Measurements from ENCODE around the gene AXIN1. TPM values are rescaled to one million over a fixed set of nuclear protein-coding genes. Genes with fewer than 3 reads are reported as not detected.

Gene AXIN1
- total RNA-seq, 1 experiment from 2014 or later = 26.9 TPM

GRCh38 chr16:301235-301634 lies 51.3 kb downstream of the AXIN1 start:
- ATAC-seq = no peak
- Histone ChIP-seq H3K27ac (ENCODE audit: low read length) (no peak overlapping the region), H3F3A (ENCODE audit: low read length, unreplicated experiment) (no peaks in the 10 kb centered on the region), H3K9me3 (ENCODE audit: low read length) (no peaks in the 10 kb centered on the region), H3K9me2 (replicated peaks; ENCODE audit: low read length) (no peaks in the 10 kb centered on the region), H3K4me2 (ENCODE audit: low read length) (no peak overlapping the region), H3K4me1 (ENCODE audit: insufficient read depth, low read length) (no peaks in the 10 kb centered on the region), H3K27me3 (ENCODE audit: low read length) (no peaks in the 10 kb centered on the region), H3K9ac (ENCODE audit: low read length) (no peak overlapping the region), H4K20me1 (ENCODE audit: low read length) (no peaks in the 10 kb centered on the region), H3K4me3 (ENCODE audit: low read length) (no peak overlapping the region), H3K79me2 (ENCODE audit: low read length) (no peaks in the 10 kb centered on the region), H2AFZ (ENCODE audit: low read length) (no peak overlapping the region), H3K36me3 (ENCODE audit: low read depth, low read length) (no peaks in the 10 kb centered on the region)
- TF ChIP-seq EZH2 (IDR thresholded peaks at IDR 0.05; ENCODE audit: low read length, unreplicated experiment) (no peak), CTCF (conservative IDR thresholded peaks at IDR 0.05; ENCODE audit: low read depth, low read length) (no peak), EZH2phosphoT487 (IDR thresholded peaks at IDR 0.05; ENCODE audit: borderline replicate concordance, low read length) (no peak)
- ChIA-PET POLR2A (ENCODE audit: unreplicated experiment) (no interaction called here), CTCF (no interaction called here)
- DNase-seq = no peak
- intact Hi-C loops (cut with micrococcal nuclease) = no loop called here
- no TSS peak for BruUV-seq (replicated peaks)

DNA sequence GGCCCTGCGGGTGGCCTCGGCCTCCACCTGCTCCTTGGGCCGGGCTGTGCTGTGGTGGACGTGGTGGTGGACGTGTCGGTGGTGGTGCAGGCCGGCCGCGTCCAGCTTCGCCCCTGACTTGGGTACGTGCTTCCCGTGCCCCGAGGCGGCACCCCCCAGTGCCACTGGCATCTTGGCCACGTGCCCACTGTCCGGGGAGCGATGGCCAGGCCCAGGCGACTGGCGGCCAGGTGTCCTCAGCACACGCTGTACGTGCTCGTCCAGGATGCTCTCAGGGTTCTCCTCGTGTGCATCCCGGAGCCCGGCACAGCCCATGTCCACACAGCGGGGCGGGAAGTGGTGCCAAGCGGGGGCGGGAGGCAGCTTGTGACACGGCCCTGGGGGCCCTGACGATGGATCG lies 54.7 kb downstream of the AXIN1 start:
- H3K9me2 ChIP-seq (replicated peaks; ENCODE audit: low read length) = no peaks in the 10 kb centered on the region
- intact Hi-C loops (cut with micrococcal nuclease) = no loop called here
- no peaks in the 10 kb centered on the region for H3K79me2 ChIP-seq (ENCODE audit: low read length)
- no peaks in the 10 kb centered on the region for H3K27me3 ChIP-seq (ENCODE audit: low read length)
- ChIA-PET CTCF (no interaction called here), POLR2A (ENCODE audit: unreplicated experiment) (no interaction called here)
- H3F3A ChIP-seq (ENCODE audit: low read length, unreplicated experiment) = no peaks in the 10 kb centered on the region
- H3K36me3 ChIP-seq (ENCODE audit: low read depth, low read length) = no peaks in the 10 kb centered on the region
- H3K4me3 ChIP-seq (ENCODE audit: low read length) = no peak overlapping the region
- no peak overlapping the region for H3K9ac ChIP-seq (ENCODE audit: low read length)
- ATAC-seq (no peak), DNase-seq (no peak)
- no peaks in the 10 kb centered on the region for H3K4me1 ChIP-seq (ENCODE audit: insufficient read depth, low read length)
- no peaks in the 10 kb centered on the region for H4K20me1 ChIP-seq (ENCODE audit: low read length)
- TF ChIP-seq CTCF (conservative IDR thresholded peaks at IDR 0.05; ENCODE audit: low read depth, low read length) (no peak), EZH2phosphoT487 (IDR thresholded peaks at IDR 0.05; ENCODE audit: borderline replicate concordance, low read length) (no peak), EZH2 (IDR thresholded peaks at IDR 0.05; ENCODE audit: low read length, unreplicated experiment) (no peak)
- BruUV-seq (replicated peaks) = no TSS peak
- no peaks in the 10 kb centered on the region for H3K9me3 ChIP-seq (ENCODE audit: low read length)
- no peak overlapping the region for H3K27ac ChIP-seq (ENCODE audit: low read length)
- H3K4me2 ChIP-seq (ENCODE audit: low read length) = no peak overlapping the region
- H2AFZ ChIP-seq (ENCODE audit: low read length) = no peak overlapping the region

DNA sequence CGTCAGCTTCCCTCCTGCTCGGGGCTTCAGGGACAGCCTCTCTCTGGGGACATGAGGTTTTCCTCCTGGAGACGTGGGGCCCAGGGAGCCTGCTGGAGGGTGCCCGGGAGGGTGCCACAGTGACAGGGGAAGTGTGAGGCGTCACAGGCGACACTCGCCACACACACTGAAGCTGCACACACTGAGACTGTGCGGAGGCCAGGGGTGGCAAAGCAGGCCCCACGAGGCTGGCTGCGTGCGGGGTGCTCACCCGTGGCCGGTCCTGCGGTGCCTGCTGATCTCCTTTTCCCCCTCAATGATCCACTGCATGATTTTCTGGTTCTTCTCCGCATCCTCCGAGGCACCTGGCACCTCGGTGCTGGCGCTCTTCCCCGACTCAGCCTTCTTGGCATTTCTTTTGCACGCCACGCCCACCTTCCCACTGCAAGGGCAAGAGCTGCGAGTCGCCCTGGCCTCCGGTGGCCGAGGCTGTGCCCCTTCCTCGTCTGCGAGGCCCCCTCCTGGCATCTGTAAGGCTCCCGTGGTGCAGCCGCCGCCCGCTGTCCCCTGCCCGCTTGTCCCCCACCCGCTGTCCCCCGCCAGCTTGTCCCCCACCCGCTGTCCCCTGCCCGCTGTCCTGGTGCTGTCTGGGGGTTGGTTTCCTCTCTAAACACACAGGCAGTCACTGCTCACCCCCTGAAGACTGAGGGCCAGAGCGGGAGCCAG lies 55.6 kb downstream of the AXIN1 start:
- intact Hi-C loops (cut with micrococcal nuclease) = no loop called here
- no peak overlapping the region for H3K4me3 ChIP-seq (ENCODE audit: low read length)
- H3F3A ChIP-seq (ENCODE audit: low read length, unreplicated experiment) = no peaks in the 10 kb centered on the region
- H3K4me2 ChIP-seq (ENCODE audit: low read length) = no peak overlapping the region
- TF ChIP-seq CTCF (conservative IDR thresholded peaks at IDR 0.05; ENCODE audit: low read depth, low read length) (no peak), EZH2 (IDR thresholded peaks at IDR 0.05; ENCODE audit: low read length, unreplicated experiment) (no peak), EZH2phosphoT487 (IDR thresholded peaks at IDR 0.05; ENCODE audit: borderline replicate concordance, low read length) (no peak)
- no peak overlapping the region for H3K9ac ChIP-seq (ENCODE audit: low read length)
- ChIA-PET POLR2A (ENCODE audit: unreplicated experiment) (no interaction called here), CTCF (no interaction called here)
- H3K27me3 ChIP-seq (ENCODE audit: low read length) = no peaks in the 10 kb centered on the region
- no peaks in the 10 kb centered on the region for H3K9me3 ChIP-seq (ENCODE audit: low read length)
- H3K27ac ChIP-seq (ENCODE audit: low read length) = no peak overlapping the region
- no peak for DNase-seq
- H2AFZ ChIP-seq (ENCODE audit: low read length) = no peak overlapping the region
- no peaks in the 10 kb centered on the region for H3K36me3 ChIP-seq (ENCODE audit: low read depth, low read length)
- BruUV-seq (replicated peaks) = no TSS peak
- no peaks in the 10 kb centered on the region for H3K4me1 ChIP-seq (ENCODE audit: insufficient read depth, low read length)
- no peaks in the 10 kb centered on the region for H4K20me1 ChIP-seq (ENCODE audit: low read length)
- ATAC-seq = no peak
- no peaks in the 10 kb centered on the region for H3K9me2 ChIP-seq (replicated peaks; ENCODE audit: low read length)
- no peaks in the 10 kb centered on the region for H3K79me2 ChIP-seq (ENCODE audit: low read length)

Data from PC-3 (cell line).